ENCODE data around the gene RNU1-3.

GRCh38 chr1:16630661-16631247 lies 36.0 kb downstream of the RNU1-3 start:
- TF ChIP-seq POLR2A (IDR thresholded peaks at IDR 0.05), result no peak
- TF ChIP-seq, protein P1, sequence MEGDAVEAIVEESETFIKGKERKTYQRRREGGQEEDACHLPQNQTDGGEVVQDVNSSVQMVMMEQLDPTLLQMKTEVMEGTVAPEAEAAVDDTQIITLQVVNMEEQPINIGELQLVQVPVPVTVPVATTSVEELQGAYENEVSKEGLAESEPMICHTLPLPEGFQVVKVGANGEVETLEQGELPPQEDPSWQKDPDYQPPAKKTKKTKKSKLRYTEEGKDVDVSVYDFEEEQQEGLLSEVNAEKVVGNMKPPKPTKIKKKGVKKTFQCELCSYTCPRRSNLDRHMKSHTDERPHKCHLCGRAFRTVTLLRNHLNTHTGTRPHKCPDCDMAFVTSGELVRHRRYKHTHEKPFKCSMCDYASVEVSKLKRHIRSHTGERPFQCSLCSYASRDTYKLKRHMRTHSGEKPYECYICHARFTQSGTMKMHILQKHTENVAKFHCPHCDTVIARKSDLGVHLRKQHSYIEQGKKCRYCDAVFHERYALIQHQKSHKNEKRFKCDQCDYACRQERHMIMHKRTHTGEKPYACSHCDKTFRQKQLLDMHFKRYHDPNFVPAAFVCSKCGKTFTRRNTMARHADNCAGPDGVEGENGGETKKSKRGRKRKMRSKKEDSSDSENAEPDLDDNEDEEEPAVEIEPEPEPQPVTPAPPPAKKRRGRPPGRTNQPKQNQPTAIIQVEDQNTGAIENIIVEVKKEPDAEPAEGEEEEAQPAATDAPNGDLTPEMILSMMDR (IDR thresholded peaks at IDR 0.05), result no peak

All from esophagus squamous epithelium (tissue), 4 donors.